Measurements from ENCODE around the gene TMCC1.
A peak's percentile ranks its signal among the peaks of the same experiment; 100 is the strongest.

Gene TMCC1

DNA sequence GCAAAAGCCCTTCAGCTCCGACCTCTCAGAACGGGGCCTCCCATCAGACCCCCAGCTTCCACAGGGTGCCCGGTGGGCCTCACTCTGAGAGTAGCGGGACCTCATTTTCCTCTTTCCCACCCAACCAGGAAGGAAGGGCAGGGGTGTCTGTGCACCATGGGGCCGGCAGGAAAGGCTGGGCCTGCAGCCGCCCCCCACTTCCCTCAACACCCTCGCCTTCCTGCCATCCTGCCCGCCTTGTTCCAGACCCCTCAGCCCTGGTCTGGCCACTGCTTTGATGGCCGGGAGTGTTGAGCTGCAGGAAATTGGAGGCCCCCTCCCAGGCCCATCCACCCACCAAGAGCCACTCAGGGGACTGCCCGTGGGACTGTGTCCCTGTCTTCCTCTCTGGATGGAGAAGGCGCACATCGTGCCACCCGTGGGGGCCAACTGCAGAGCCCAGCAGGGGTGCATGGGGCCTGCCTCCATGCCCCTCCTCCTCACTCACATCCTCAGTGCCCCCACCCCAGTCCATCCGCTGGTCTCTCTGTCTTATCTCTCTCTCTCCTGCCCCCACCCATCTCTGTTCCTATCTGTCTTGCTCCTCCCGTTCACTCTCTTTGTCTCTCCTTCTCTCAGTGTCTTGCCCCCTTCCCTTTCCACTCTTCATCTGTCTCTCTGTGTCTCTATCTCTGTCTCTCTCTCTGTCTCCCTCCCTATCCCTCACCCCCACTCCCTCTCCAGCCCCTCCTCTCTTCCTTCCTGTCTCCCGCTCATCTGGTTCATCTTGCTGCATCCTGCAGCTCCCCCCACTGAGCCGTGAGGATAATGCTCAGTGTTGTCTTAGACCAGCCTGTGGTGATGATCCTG, 285.2 kb downstream of the TMCC1 start:
- no peak overlapping the region for H3K4me3 ChIP-seq

GRCh38 chr3:129607391-129608068, 286.0 kb downstream of the TMCC1 start:
- Histone ChIP-seq H3K27ac (peak overlapping the region; percentile 36 to 94 (median 88)), H3K4me3 (peak overlapping the region; percentile 23 to 51 (median 43))

More for the DNA sequence above, 285.2 kb downstream of the TMCC1 start:
- peak overlapping the region in 20 of 21 experiments; percentile 72 to 94 (median 88) for H3K27ac ChIP-seq

- Histone ChIP-seq H3K4me3 (peak within 1 kb of the TSS; percentile 43 to 78 (median 49)), H3K27ac (peak within 1 kb of the TSS; percentile 36 to 95 (median 88))
Measured at GRCh38 chr3:129606636-129607390, 286.7 kb downstream of the TMCC1 start, which contains the start of gene PLXND1. TSS of gene PLXND1 (minus strand) at chr3:129606676. CDS start at chr3:129606639, 37 bp downstream.

DNA sequence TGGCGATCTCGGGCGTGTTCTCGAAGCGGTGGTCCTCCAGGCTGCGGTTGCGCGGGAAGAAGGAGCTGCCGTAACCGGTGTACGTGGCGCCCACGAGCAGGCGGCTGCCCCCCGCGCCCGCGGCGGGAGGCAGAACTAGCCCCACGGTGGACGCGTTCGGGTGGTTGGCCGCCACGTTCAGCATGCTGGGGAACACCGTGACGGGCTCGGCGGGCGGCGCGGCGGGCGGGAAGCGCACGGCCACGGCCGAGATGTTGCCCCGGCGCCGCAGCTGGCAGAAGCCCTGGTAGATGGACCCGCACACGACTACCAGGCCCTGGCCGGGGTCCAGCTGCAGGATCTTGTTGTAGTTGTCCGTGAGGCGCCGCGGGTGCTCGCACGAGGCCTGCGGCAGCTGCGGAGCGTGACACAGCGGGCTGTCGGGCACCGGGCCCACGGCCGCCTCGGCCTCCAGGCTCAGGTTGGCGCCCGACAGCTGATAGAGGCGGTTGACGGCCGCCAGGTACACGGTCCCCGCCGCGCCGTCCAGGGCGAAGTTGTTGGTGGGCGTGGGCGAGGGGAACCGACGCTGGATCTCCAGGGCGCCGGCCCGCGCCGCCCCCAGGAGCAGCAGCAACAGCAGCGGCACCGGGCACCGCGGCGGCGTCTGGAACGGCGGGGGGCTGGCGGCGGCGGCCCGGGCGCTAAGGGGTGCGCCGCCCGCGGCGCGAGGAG, 287.4 kb downstream of the TMCC1 start:
- Histone ChIP-seq H3K27ac (peak overlapping the region in 20 of 21 experiments; percentile 61 to 95 (median 82)), H3K4me3 (peak overlapping the region; percentile 43 to 78 (median 49))

DNA sequence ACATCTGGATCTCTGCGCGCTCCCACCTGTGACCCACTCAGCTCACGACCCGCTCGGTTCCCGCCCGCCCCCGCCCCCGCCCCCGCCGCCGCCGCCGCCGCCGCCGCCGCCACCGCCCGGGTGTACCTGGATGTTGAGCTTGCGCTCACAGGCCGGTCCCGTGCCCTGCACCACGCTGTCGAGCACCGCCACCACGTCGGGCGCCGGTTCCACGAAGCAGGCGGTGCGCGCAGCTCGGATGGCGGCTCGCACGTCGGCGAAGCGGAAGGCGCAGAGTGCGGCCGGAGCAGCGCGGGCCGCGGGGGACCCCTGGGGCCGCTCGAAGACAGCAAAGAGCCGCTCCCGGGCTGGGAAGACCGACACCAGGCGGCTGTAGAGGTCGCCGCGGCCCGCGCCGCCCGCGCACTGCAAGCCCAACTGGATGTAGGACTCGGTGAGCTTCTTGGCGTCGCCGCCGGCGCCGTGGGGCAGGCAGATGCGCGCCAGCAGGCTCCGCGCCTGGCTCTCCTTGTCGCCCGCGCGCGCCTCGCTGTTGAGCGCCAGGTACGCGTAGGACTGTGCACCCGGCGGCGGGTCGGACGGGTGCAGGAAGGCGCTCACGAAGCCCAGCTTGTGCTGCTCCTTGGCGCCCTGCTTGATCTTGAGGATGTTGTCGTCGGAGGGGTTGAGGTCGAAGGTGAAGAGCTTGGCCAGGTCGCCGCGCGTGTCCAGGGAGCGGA, 288.1 kb downstream of the TMCC1 start:
- H3K27ac ChIP-seq, result peak overlapping the region; percentile 8 to 95 (median 81)
- H3K4me3 ChIP-seq, result peak overlapping the region; percentile 43 to 78 (median 49)

- Histone ChIP-seq H3K4me3 (peak overlapping the region; percentile 43 to 78 (median 49)), H3K27ac (peak overlapping the region in 18 of 21 experiments; percentile 6 to 95 (median 84))
Measured at GRCh38 chr3:129604767-129605166, 288.7 kb downstream of the TMCC1 start.

DNA sequence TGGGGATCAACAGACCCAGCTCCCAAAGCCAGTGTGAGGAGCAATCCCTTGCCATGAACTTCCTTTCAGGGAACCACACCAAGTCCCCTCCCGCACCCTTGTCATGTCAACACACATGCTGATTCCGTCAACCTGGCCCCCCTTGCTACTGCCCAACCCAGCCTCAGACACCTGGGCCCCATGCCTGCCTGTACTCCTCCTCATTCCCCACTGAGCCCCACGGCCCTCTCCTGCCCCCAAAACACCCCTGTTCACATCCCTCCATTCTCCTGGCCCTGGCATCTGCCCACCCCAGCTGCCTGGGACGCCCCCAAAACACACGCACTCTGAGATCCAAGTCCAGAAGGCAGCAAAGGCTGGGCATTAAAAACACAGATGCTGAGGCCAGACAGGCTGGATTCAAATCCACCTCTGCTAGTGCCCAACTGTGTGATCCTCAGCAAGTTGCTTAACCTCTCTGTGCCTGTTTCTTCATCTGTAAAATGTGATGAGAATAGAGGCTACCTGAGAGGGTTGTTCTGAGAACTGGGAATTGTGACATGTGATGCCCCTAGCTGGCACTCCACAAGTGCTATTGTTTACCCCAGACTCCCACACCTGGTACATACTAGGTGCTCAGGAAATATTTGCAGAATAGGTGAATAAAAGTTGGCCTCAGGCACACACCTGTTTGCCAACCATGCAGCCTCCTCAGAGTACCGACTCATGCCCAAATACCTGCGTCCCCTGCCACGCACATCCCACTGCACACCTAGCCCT, 289.3 kb downstream of the TMCC1 start:
- Histone ChIP-seq H3K4me3 (peak overlapping the region; percentile 43 to 78 (median 49)), H3K27ac (peak overlapping the region in 19 of 21 experiments; percentile 6 to 95 (median 80))

DNA sequence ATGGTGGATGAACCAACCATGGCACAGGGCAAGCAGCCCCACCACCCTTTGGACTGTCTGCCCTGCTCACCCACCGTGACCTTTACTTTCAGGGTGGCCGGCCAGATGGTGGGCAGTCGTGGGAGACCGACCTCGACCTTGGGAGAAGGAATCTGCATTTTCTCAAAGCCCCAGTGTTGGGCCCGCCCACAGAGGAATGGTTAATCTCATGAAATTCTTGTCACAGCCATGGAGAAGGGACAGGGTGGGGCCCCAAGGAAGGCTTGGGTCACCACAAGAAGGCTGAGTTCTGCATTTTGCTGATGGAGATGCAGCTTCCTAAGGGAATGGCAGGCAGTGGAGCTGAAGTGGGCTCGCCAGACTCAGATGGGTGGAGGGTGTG, 290.0 kb downstream of the TMCC1 start:
- Histone ChIP-seq H3K4me3 (peak overlapping the region; percentile 43 to 78 (median 49)), H3K27ac (peak overlapping the region in 19 of 21 experiments; percentile 6 to 95 (median 68))

GRCh38 chr3:129602730-129603560, 290.6 kb downstream of the TMCC1 start:
- peak overlapping the region in 20 of 21 experiments; percentile 9 to 95 (median 68) for H3K27ac ChIP-seq
- peak overlapping the region; percentile 43 to 78 (median 49) for H3K4me3 ChIP-seq

- Histone ChIP-seq H3K27ac (peak overlapping the region in 15 of 21 experiments; percentile 9 to 95 (median 80)), H3K4me3 (peak overlapping the region; percentile 12 to 78 (median 49))
Measured at GRCh38 chr3:129602309-129602708, 291.2 kb downstream of the TMCC1 start.

GRCh38 chr3:129601713-129602112, 291.8 kb downstream of the TMCC1 start:
- Histone ChIP-seq H3K4me3 (peak overlapping the region in 2 of 7 experiments; percentile 45 to 78), H3K27ac (peak overlapping the region in 14 of 21 experiments; percentile 12 to 95 (median 75))

GRCh38 chr3:129600348-129600747, 293.2 kb downstream of the TMCC1 start:
- Histone ChIP-seq H3K4me3 (no peak overlapping the region), H3K27ac (peak overlapping the region in 17 of 21 experiments; percentile 21 to 94 (median 82))

- H3K27ac ChIP-seq, result peak overlapping the region in 19 of 21 experiments; percentile 21 to 94 (median 82)
- H3K4me3 ChIP-seq, result no peak overlapping the region
Measured at GRCh38 chr3:129599607-129600006, 293.9 kb downstream of the TMCC1 start.

DNA sequence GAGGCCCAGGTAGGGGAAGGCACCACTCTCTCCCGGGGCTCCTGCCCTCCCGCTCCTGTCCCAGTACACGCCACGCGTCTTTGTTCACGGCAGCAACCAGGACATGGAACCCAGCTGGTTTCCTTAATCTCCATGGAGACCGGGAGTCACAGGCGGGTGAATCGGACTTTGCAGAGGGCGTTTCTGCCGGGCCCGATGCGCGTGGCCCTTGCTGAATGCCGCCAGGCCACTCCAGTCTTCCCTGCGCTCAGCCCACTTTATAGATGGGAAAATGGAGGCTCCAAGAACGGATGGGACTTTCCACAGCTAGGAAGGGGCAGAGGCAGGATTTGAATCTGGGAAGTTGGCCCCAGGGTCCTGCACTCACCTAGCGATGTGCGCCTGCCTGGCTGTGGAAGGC, 294.4 kb downstream of the TMCC1 start:
- H3K27ac ChIP-seq, result peak overlapping the region in 18 of 21 experiments; percentile 48 to 94 (median 83)
- H3K4me3 ChIP-seq, result no peak overlapping the region

DNA sequence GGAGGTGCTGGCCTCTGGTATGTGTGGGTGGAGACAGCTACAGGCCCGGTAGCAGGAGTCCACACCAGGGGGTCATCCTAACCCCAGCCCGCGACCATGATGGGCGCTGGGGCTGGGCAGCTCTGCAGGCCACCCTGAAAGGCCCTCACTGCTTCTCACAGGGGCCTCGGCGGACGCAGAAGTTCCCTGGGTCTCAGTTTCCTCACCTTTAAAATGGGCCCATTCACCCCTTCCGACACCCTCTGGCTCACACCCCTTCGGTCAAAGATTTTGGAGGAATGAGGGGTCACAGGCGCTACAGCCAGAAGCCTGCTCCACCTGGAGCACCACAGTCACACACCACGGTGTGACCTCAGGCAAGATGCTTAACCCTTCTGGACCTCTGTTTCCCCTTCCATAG, 295.0 kb downstream of the TMCC1 start:
- no peak overlapping the region for H3K4me3 ChIP-seq
- peak overlapping the region in 20 of 21 experiments; percentile 48 to 94 (median 82) for H3K27ac ChIP-seq

GRCh38 chr3:129598000-129598381, 295.5 kb downstream of the TMCC1 start:
- H3K27ac ChIP-seq, result peak overlapping the region in 20 of 21 experiments; percentile 61 to 94 (median 82)
- H3K4me3 ChIP-seq, result no peak overlapping the region
